ENCODE measurements around the gene C9orf85.
"Not testable (repeated sequence)": the region's sequence is repeated elsewhere in the genome, so short reads cannot be mapped to it uniquely, and the experiment has no call there.

Gene C9orf85

GRCh38 chr9:71984831-71985281 lies 73.4 kb downstream of the C9orf85 start:
- no peak overlapping the region for H3K27ac ChIP-seq (ENCODE audit: low read length)
- H3K4me1 ChIP-seq (ENCODE audit: insufficient read depth, low read length), result peaks cover 9% of the 10 kb centered on the region; the same call in 1 of the 2 replicates
- no peaks in the 10 kb centered on the region for H3K9me3 ChIP-seq (ENCODE audit: insufficient read depth, low read depth, low read length)
- H3K4me3 ChIP-seq (ENCODE audit: low read length), result no peak overlapping the region
- no peaks in the 10 kb centered on the region for H3K27me3 ChIP-seq (ENCODE audit: insufficient read depth, low read length)
- H3K9ac ChIP-seq (ENCODE audit: low read depth, low read length), result no peak overlapping the region
- H3K36me3 ChIP-seq (ENCODE audit: insufficient read depth, low read depth, low read length), result no peaks in the 10 kb centered on the region

- Histone ChIP-seq H3K9ac (ENCODE audit: low read depth, low read length) (no peak overlapping the region), H3K4me3 (ENCODE audit: low read length) (no peak overlapping the region), H3K36me3 (ENCODE audit: insufficient read depth, low read depth, low read length) (no peaks in the 10 kb centered on the region), H3K27ac (ENCODE audit: low read length) (no peak overlapping the region), H3K4me1 (ENCODE audit: insufficient read depth, low read length) (peaks cover 9% of the 10 kb centered on the region; the same call in 1 of the 2 replicates), H3K9me3 (ENCODE audit: insufficient read depth, low read depth, low read length) (no peaks in the 10 kb centered on the region), H3K27me3 (ENCODE audit: insufficient read depth, low read length) (no peaks in the 10 kb centered on the region)
Observed at GRCh38 chr9:71985297-71985911, 74.0 kb downstream of the C9orf85 start.

- Histone ChIP-seq H3K27ac (ENCODE audit: low read length) (no peak overlapping the region), H3K9me3 (ENCODE audit: insufficient read depth, low read depth, low read length) (no peaks in the 10 kb centered on the region), H3K9ac (ENCODE audit: low read depth, low read length) (no peak overlapping the region), H3K4me1 (ENCODE audit: insufficient read depth, low read length) (peaks cover 9% of the 10 kb centered on the region; the same call in 1 of the 2 replicates), H3K36me3 (ENCODE audit: insufficient read depth, low read depth, low read length) (no peaks in the 10 kb centered on the region), H3K4me3 (ENCODE audit: low read length) (no peak overlapping the region), H3K27me3 (ENCODE audit: insufficient read depth, low read length) (no peaks in the 10 kb centered on the region)
Observed at GRCh38 chr9:71986900-71987299, 75.5 kb downstream of the C9orf85 start.

GRCh38 chr9:71987471-71988371 lies 76.3 kb downstream of the C9orf85 start:
- no peaks in the 10 kb centered on the region for H3K27me3 ChIP-seq (ENCODE audit: insufficient read depth, low read length)
- H3K4me3 ChIP-seq (ENCODE audit: low read length), result no peak overlapping the region
- H3K9ac ChIP-seq (ENCODE audit: low read depth, low read length), result no peak overlapping the region
- H3K36me3 ChIP-seq (ENCODE audit: insufficient read depth, low read depth, low read length), result no peaks in the 10 kb centered on the region
- no peaks in the 10 kb centered on the region for H3K9me3 ChIP-seq (ENCODE audit: insufficient read depth, low read depth, low read length)
- H3K27ac ChIP-seq (ENCODE audit: low read length), result no peak overlapping the region
- H3K4me1 ChIP-seq (ENCODE audit: insufficient read depth, low read length), result peaks cover 9% of the 10 kb centered on the region; the same call in 1 of the 2 replicates

GRCh38 chr9:71990466-71990865 lies 79.0 kb downstream of the C9orf85 start:
- Histone ChIP-seq H3K36me3 (ENCODE audit: insufficient read depth, low read depth, low read length) (no peaks in the 10 kb centered on the region), H3K27ac (ENCODE audit: low read length) (no peak overlapping the region), H3K27me3 (ENCODE audit: insufficient read depth, low read length) (no peaks in the 10 kb centered on the region), H3K4me1 (ENCODE audit: insufficient read depth, low read length) (peaks cover 1% of the 10 kb centered on the region; the same call in 1 of the 2 replicates), H3K9ac (ENCODE audit: low read depth, low read length) (no peak overlapping the region), H3K4me3 (ENCODE audit: low read length) (no peak overlapping the region), H3K9me3 (ENCODE audit: insufficient read depth, low read depth, low read length) (no peaks in the 10 kb centered on the region)

- peaks cover 5% of the 10 kb centered on the region; the same call in 1 of the 2 replicates for H3K4me1 ChIP-seq (ENCODE audit: insufficient read depth, low read length)
- H3K36me3 ChIP-seq (ENCODE audit: insufficient read depth, low read depth, low read length), result no peaks in the 10 kb centered on the region
- H3K9me3 ChIP-seq (ENCODE audit: insufficient read depth, low read depth, low read length), result peaks cover 9% of the 10 kb centered on the region; the same call in 1 of the 2 replicates
- H3K9ac ChIP-seq (ENCODE audit: low read depth, low read length), result no peak overlapping the region
- H3K4me3 ChIP-seq (ENCODE audit: low read length), result no peak overlapping the region
- H3K27ac ChIP-seq (ENCODE audit: low read length), result no peak overlapping the region
- no peaks in the 10 kb centered on the region for H3K27me3 ChIP-seq (ENCODE audit: insufficient read depth, low read length)
Observed at GRCh38 chr9:72005451-72005850, 94.0 kb downstream of the C9orf85 start.

- H3K4me1 ChIP-seq (ENCODE audit: insufficient read depth, low read length), result peaks cover 5% of the 10 kb centered on the region; the same call in 1 of the 2 replicates
- no peak overlapping the region for H3K4me3 ChIP-seq (ENCODE audit: low read length)
- no peak overlapping the region for H3K9ac ChIP-seq (ENCODE audit: low read depth, low read length)
- no peak overlapping the region for H3K27ac ChIP-seq (ENCODE audit: low read length)
- no peaks in the 10 kb centered on the region for H3K27me3 ChIP-seq (ENCODE audit: insufficient read depth, low read length)
- H3K9me3 ChIP-seq (ENCODE audit: insufficient read depth, low read depth, low read length), result peaks cover 3% of the 10 kb centered on the region; the same call in 1 of the 2 replicates
- H3K36me3 ChIP-seq (ENCODE audit: insufficient read depth, low read depth, low read length), result no peaks in the 10 kb centered on the region
Observed at GRCh38 chr9:72006501-72006900, 95.1 kb downstream of the C9orf85 start.

- not testable (repeated sequence) for H3K27me3 ChIP-seq (ENCODE audit: insufficient read depth, low read length); H3K27ac ChIP-seq (ENCODE audit: low read length); H3K4me1 ChIP-seq (ENCODE audit: insufficient read depth, low read length); H3K4me3 ChIP-seq (ENCODE audit: low read length); H3K9ac ChIP-seq (ENCODE audit: low read depth, low read length); H3K9me3 ChIP-seq (ENCODE audit: insufficient read depth, low read depth, low read length); H3K36me3 ChIP-seq (ENCODE audit: insufficient read depth, low read depth, low read length)
Observed at GRCh38 chr9:72007726-72008125, 96.3 kb downstream of the C9orf85 start.

GRCh38 chr9:72012646-72013045 lies 101.2 kb downstream of the C9orf85 start:
- no peak overlapping the region for H3K27ac ChIP-seq (ENCODE audit: low read length)
- H3K36me3 ChIP-seq (ENCODE audit: insufficient read depth, low read depth, low read length), result no peaks in the 10 kb centered on the region
- no peaks in the 10 kb centered on the region for H3K27me3 ChIP-seq (ENCODE audit: insufficient read depth, low read length)
- no peaks in the 10 kb centered on the region for H3K9me3 ChIP-seq (ENCODE audit: insufficient read depth, low read depth, low read length)
- no peaks in the 10 kb centered on the region for H3K4me1 ChIP-seq (ENCODE audit: insufficient read depth, low read length)
- H3K9ac ChIP-seq (ENCODE audit: low read depth, low read length), result no peak overlapping the region
- H3K4me3 ChIP-seq (ENCODE audit: low read length), result no peak overlapping the region

- no peak overlapping the region for H3K27ac ChIP-seq (ENCODE audit: low read length)
- no peaks in the 10 kb centered on the region for H3K9me3 ChIP-seq (ENCODE audit: insufficient read depth, low read depth, low read length)
- no peaks in the 10 kb centered on the region for H3K27me3 ChIP-seq (ENCODE audit: insufficient read depth, low read length)
Observed at GRCh38 chr9:72013292-72013760, 101.9 kb downstream of the C9orf85 start.

GRCh38 chr9:72022841-72023240 lies 111.4 kb downstream of the C9orf85 start:
- H3K9ac ChIP-seq (ENCODE audit: low read depth, low read length), result no peak overlapping the region
- H3K4me1 ChIP-seq (ENCODE audit: insufficient read depth, low read length), result no peaks in the 10 kb centered on the region
- no peaks in the 10 kb centered on the region for H3K27me3 ChIP-seq (ENCODE audit: insufficient read depth, low read length)
- H3K36me3 ChIP-seq (ENCODE audit: insufficient read depth, low read depth, low read length), result no peaks in the 10 kb centered on the region
- H3K9me3 ChIP-seq (ENCODE audit: insufficient read depth, low read depth, low read length), result no peaks in the 10 kb centered on the region
- H3K27ac ChIP-seq (ENCODE audit: low read length), result no peak overlapping the region
- no peak overlapping the region for H3K4me3 ChIP-seq (ENCODE audit: low read length)

More at GRCh38 chr9:72013292-72013760, 101.9 kb downstream of the C9orf85 start:
- Histone ChIP-seq H3K36me3 (ENCODE audit: insufficient read depth, low read depth, low read length) (no peaks in the 10 kb centered on the region), H3K4me3 (ENCODE audit: low read length) (no peak overlapping the region), H3K4me1 (ENCODE audit: insufficient read depth, low read length) (no peaks in the 10 kb centered on the region), H3K9ac (ENCODE audit: low read depth, low read length) (no peak overlapping the region)
